Gastroesophageal sphincter (tissue), 3 donors: ENCODE data around the gene MED23.

Experiments
- POLR2A ChIP-seq, 2 donors: fragments of 450-650 bp; IDR thresholded peaks; one replicate each; pipeline ENCODE4 v1.6.1; 2017; ENCODE audit warnings: antibody characterized with exemption in 2 of 2, mild to moderate bottlenecking in 2 of 2, moderate library complexity in 1 of 2
- TF ChIP-seq, protein P1 (sequence below), 4 experiments: fragments of 200-600 bp in 2 of 4; fragments of 450-650 bp in 2 of 4; sonication (generic) in 1 of 4; IDR thresholded peaks; one replicate each; pipeline ENCODE4 v1.5.1; 2017 to 2019; ENCODE audit warnings: antibody characterized with exemption in 4 of 4, mild to moderate bottlenecking in 2 of 4, moderate library complexity in 2 of 4

DNA sequence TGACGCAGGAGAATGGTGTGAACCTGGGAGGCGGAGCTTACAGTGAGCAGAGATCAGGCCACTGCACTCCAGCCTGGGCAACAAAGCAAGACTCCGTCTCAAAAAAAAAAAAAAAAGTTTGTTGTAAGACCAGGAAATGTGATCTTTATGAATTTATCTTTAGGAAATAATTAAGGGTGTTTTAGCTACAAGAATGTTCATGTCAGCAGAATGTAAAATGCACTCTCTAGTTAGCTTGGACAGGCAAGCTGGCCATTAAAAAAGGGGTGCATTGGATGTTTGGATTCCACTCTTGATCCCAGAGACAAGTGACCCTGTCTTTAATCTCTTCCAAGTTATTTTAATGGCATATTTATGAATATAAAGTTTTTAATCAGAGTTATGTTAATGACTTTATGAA is 28.6 kb upstream of the MED23 start:
- no peak for TF ChIP-seq POLR2A (IDR thresholded peaks at IDR 0.05)
- TF ChIP-seq, protein P1, sequence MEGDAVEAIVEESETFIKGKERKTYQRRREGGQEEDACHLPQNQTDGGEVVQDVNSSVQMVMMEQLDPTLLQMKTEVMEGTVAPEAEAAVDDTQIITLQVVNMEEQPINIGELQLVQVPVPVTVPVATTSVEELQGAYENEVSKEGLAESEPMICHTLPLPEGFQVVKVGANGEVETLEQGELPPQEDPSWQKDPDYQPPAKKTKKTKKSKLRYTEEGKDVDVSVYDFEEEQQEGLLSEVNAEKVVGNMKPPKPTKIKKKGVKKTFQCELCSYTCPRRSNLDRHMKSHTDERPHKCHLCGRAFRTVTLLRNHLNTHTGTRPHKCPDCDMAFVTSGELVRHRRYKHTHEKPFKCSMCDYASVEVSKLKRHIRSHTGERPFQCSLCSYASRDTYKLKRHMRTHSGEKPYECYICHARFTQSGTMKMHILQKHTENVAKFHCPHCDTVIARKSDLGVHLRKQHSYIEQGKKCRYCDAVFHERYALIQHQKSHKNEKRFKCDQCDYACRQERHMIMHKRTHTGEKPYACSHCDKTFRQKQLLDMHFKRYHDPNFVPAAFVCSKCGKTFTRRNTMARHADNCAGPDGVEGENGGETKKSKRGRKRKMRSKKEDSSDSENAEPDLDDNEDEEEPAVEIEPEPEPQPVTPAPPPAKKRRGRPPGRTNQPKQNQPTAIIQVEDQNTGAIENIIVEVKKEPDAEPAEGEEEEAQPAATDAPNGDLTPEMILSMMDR (IDR thresholded peaks at IDR 0.05) = no peak
